Activated CD8-positive, alpha-beta T cell treated with anti-CD3 and anti-CD28 coated beads for 36 hours (primary cell): ENCODE results near the gene BANK1. TPM values are rescaled to one million over a fixed set of nuclear protein-coding genes. Genes with fewer than 3 reads are reported as not detected.

Experiments used
- ATAC-seq: fragments of 200-7000 bp; cut with Tn5 transposase; one replicate; pipeline ENCODE4 v1.10.0; 2021; ENCODE audit warnings: mild to moderate bottlenecking, moderate library complexity
- CTCF ChIA-PET: fragments of 350-600 bp; sonication (Branson Sonifier 250); formaldehyde crosslinking; loops from one replicate; lab custom pipeline; 2021; ENCODE audit warnings: antibody characterized with exemption; lab: Charles Lee
- POLR2A ChIA-PET: fragments of 350-600 bp; sonication (Branson Sonifier 250); formaldehyde crosslinking; loops from one replicate; lab custom pipeline; 2021; ENCODE audit warnings: antibody characterized with exemption; lab: Charles Lee
- DNase-seq: peaks from one replicate; pipeline ENCODE4 v3.0.0-alpha.2; 2020
- H3K27ac Mint-ChIP-seq: one replicate; pipeline ENCODE4 v1.8.0; 2021; ENCODE audit warnings: mild to moderate bottlenecking, mixed read lengths
- H3K27me3 Mint-ChIP-seq: one replicate; pipeline ENCODE4 v1.8.0; 2021; ENCODE audit warnings: mixed read lengths
- H3K36me3 Mint-ChIP-seq: one replicate; pipeline ENCODE4 v1.8.0; 2021; ENCODE audit warnings: low read depth, mixed read lengths
- H3K4me1 Mint-ChIP-seq: one replicate; pipeline ENCODE4 v1.8.0; 2021; ENCODE audit warnings: low read depth, mixed read lengths
- H3K4me3 Mint-ChIP-seq: one replicate; pipeline ENCODE4 v1.8.0; 2021; ENCODE audit warnings: mild to moderate bottlenecking, moderate library complexity, mixed read lengths
- H3K9me3 Mint-ChIP-seq: one replicate; pipeline ENCODE4 v1.8.0; 2021; ENCODE audit warnings: mixed read lengths
- CTCF ChIP-seq: fragments of 200-600 bp; IDR thresholded peaks from one replicate; pipeline ENCODE4 v1.8.0; 2022; ENCODE audit warnings: antibody characterized with exemption, mild to moderate bottlenecking
- intact Hi-C: fragments of 100-400 bp; cut with micrococcal nuclease; formaldehyde crosslinking; loops from one replicate; pipeline ENCODE4 v1.10.0; 2022
- total RNA-seq, 2 experiments: library from RNA; stranded (reverse); gene quantifications; one replicate each; pipeline ENCODE4 v1.2.3, GENCODE V29; 2021

Gene BANK1
- total RNA-seq, 2 experiments from 2014 or later = 0.09 to 0.34 TPM

DNA sequence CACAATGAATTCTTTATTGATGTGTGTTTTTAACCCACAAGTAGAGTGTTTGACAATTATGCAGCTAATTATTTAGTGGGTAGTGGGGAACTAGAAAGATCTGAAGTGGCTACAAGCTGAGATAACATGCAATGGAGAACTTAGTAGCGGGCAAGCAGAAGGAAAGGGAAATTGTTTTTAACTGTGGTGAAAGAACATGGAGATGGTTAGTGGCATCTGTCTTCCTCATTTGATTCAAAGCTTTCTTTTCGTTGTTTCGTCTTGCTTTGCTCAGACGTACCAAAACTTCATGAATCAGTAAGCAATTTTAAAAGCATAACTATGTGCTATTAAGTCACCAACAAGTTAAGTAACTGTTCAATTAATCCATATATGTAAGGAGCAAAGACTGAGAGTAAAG, 169.9 kb downstream of the BANK1 start:
- POLR2A ChIA-PET = no interaction called here
- Mint-ChIP-seq H3K4me1 (no peaks in the 10 kb centered on the region), H3K36me3 (no peaks in the 10 kb centered on the region), H3K4me3 (no peak overlapping the region), H3K27me3 (no peaks in the 10 kb centered on the region), H3K9me3 (no peaks in the 10 kb centered on the region), H3K27ac (no peak overlapping the region)
- TF ChIP-seq CTCF = no peak
- DNase-seq = no peak
- no peak for ATAC-seq
- CTCF ChIA-PET = no interaction called here
- intact Hi-C loops = no loop called here

- TF ChIP-seq CTCF = no peak
- POLR2A ChIA-PET = no interaction called here
- intact Hi-C loops = no loop called here
- CTCF ChIA-PET = no interaction called here
- Mint-ChIP-seq H3K9me3 (no peaks in the 10 kb centered on the region), H3K27me3 (no peaks in the 10 kb centered on the region), H3K36me3 (no peaks in the 10 kb centered on the region), H3K4me1 (no peaks in the 10 kb centered on the region), H3K4me3 (no peak overlapping the region), H3K27ac (no peak overlapping the region)
- DNase-seq (no peak), ATAC-seq (no peak)
Observed at GRCh38 chr4:101961144-101961543, 170.6 kb downstream of the BANK1 start.

- Mint-ChIP-seq H3K36me3 (no peaks in the 10 kb centered on the region), H3K27me3 (peaks cover 4% of the 10 kb centered on the region), H3K4me3 (no peak overlapping the region), H3K9me3 (no peaks in the 10 kb centered on the region), H3K4me1 (no peaks in the 10 kb centered on the region), H3K27ac (no peak overlapping the region)
- ChIA-PET CTCF (no interaction called here), POLR2A (no interaction called here)
- intact Hi-C loops = no loop called here
- ATAC-seq = no peak
- no peak for DNase-seq
- no peak for TF ChIP-seq CTCF
Observed at GRCh38 chr4:101967697-101968346, 177.3 kb downstream of the BANK1 start.

- no peaks in the 10 kb centered on the region for H3K4me1 Mint-ChIP-seq
- no peak for ATAC-seq
- intact Hi-C loops = no loop called here
- H3K27me3 Mint-ChIP-seq = peaks cover 4% of the 10 kb centered on the region
- POLR2A ChIA-PET = no interaction called here
- no peak overlapping the region for H3K4me3 Mint-ChIP-seq
- no peak overlapping the region for H3K27ac Mint-ChIP-seq
- no peaks in the 10 kb centered on the region for H3K9me3 Mint-ChIP-seq
- DNase-seq = no peak
- H3K36me3 Mint-ChIP-seq = no peaks in the 10 kb centered on the region
- CTCF ChIA-PET = no interaction called here
- TF ChIP-seq CTCF = no peak
Observed at GRCh38 chr4:101968364-101968763, 177.8 kb downstream of the BANK1 start.

- no peak for TF ChIP-seq CTCF
- Mint-ChIP-seq H3K4me1 (no peaks in the 10 kb centered on the region), H3K27me3 (peaks cover 4% of the 10 kb centered on the region), H3K4me3 (no peak overlapping the region), H3K27ac (no peak overlapping the region), H3K9me3 (no peaks in the 10 kb centered on the region), H3K36me3 (no peaks in the 10 kb centered on the region)
- ATAC-seq = no peak
- POLR2A ChIA-PET = no interaction called here
- DNase-seq = no peak
- intact Hi-C loops = no loop called here
- CTCF ChIA-PET = no interaction called here
Observed at GRCh38 chr4:101969965-101970364, 179.4 kb downstream of the BANK1 start.
